Mononuclear cell (primary cell): Measurements from ENCODE around the gene SLC48A1. TPM values are rescaled to one million over a fixed set of nuclear protein-coding genes. Genes with fewer than 3 reads are reported as not detected.

Experiments used
- H3K27me3 ChIP-seq: 2 replicates; pipeline ENCODE4 v1.6.0; 2011; ENCODE audit warnings: low read length, control low read depth; ENCODE audit not compliant: insufficient read depth
- H3K4me1 ChIP-seq: 2 replicates; pipeline ENCODE4 v1.5.1; 2011; ENCODE audit warnings: mild to moderate bottlenecking, low read length, control low read depth; ENCODE audit not compliant: insufficient read depth
- H3K4me3 ChIP-seq: 2 replicates; pipeline ENCODE4 v1.5.1; 2011; ENCODE audit warnings: mild to moderate bottlenecking, low read length, moderate library complexity
- H3K9me3 ChIP-seq: 2 replicates; pipeline ENCODE4 v1.5.1; 2011; ENCODE audit warnings: low read depth, mild to moderate bottlenecking, control low read depth, low read length
- total RNA-seq: library from RNA; depleted of rRNA; stranded (reverse); fragments of >200 nt; gene quantifications from one replicate; pipeline ENCODE4 v1.2.3, GENCODE V29; 2012

Gene SLC48A1
- total RNA-seq, 1 donor = 3.8 TPM

GRCh38 chr12:47762850-47763465 is 10.1 kb upstream of the SLC48A1 start:
- H3K4me3 ChIP-seq = no peak overlapping the region

GRCh38 chr12:47763481-47764346 is 9.3 kb upstream of the SLC48A1 start:
- Histone ChIP-seq H3K4me1 (peaks cover 18% of the 10 kb centered on the region), H3K9me3 (no peaks in the 10 kb centered on the region), H3K27me3 (no peaks in the 10 kb centered on the region), H3K4me3 (no peak overlapping the region)

More at GRCh38 chr12:47762850-47763465, 10.1 kb upstream of the SLC48A1 start:
- Histone ChIP-seq H3K9me3 (no peaks in the 10 kb centered on the region), H3K4me1 (peaks cover 25% of the 10 kb centered on the region), H3K27me3 (no peaks in the 10 kb centered on the region)

GRCh38 chr12:47766502-47767215 is 6.4 kb upstream of the SLC48A1 start:
- Histone ChIP-seq H3K4me1 (peaks cover 17% of the 10 kb centered on the region), H3K4me3 (no peak overlapping the region), H3K9me3 (no peaks in the 10 kb centered on the region), H3K27me3 (no peaks in the 10 kb centered on the region)

- no peaks in the 10 kb centered on the region for H3K27me3 ChIP-seq
- H3K9me3 ChIP-seq = no peaks in the 10 kb centered on the region
- H3K4me1 ChIP-seq = peaks cover 17% of the 10 kb centered on the region
- no peak overlapping the region for H3K4me3 ChIP-seq
These were observed 5.8 kb upstream of the SLC48A1 start for GRCh38 chr12:47767216-47767724.

GRCh38 chr12:47768323-47768811 is 4.7 kb upstream of the SLC48A1 start:
- Histone ChIP-seq H3K4me3 (no peak overlapping the region), H3K27me3 (no peaks in the 10 kb centered on the region), H3K4me1 (peaks cover 22% of the 10 kb centered on the region), H3K9me3 (no peaks in the 10 kb centered on the region)

DNA sequence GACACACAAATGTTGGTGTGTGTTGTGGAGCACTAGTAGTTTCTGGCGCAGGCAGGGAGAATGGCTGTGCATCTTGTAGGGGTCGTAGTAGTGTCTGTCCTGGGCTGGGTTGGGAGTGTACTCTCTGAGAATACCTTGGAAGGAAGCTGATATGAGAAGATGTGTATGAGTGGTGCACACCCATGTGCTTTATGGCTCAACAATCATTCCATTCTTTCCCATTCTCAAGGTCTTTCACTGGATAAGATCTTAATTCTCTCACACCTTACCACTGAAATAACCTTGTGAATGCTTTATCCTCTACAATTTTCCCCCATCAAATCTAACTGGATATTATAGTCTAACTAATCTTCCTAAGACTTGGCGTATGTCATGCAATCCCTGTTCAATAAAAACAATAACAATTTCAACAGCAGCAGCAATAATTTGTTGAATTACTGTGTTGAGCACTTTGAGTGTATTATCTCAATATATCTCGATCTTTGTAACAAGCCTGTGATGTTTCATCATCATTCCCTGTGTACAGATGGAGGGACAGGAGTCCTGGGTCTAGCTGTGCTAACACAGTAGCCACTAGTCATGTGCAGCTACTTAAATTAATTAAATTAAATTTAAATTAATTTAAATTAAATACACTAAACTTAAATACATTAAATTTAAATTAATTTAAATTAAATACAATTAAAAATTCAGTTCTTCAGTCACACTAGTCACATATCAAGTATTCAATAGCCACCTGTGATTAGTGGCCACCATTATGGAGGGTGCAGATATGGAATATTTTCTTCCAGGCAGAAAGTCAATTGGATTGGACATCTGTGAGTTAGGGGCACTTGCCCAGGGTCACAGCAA is 3.6 kb upstream of the SLC48A1 start:
- no peaks in the 10 kb centered on the region for H3K27me3 ChIP-seq
- H3K4me1 ChIP-seq = peaks cover 31% of the 10 kb centered on the region
- H3K4me3 ChIP-seq = no peak overlapping the region
- H3K9me3 ChIP-seq = no peaks in the 10 kb centered on the region

GRCh38 chr12:47770086-47770726 is 2.8 kb upstream of the SLC48A1 start:
- no peaks in the 10 kb centered on the region for H3K27me3 ChIP-seq
- H3K4me3 ChIP-seq = no peak overlapping the region
- no peaks in the 10 kb centered on the region for H3K9me3 ChIP-seq
- H3K4me1 ChIP-seq = peaks cover 38% of the 10 kb centered on the region

DNA sequence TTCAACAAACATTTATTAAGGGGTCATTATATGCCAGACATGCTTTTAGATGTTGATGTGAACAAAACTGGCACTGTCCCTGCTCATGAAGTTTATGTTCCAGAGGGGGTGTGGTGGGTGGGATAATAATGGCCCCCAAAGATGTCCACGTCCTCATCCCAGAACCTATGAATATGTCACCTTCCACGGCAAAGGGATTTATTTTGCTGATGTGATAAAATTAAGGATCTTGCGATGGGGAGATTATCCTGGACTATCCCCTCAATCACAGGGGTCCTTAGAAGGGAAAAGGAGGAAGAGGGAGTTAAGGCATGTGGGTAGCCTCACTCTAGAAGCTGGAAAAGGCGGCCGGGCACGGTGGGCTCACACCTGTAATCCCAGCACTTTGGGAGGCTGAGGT is 1.7 kb upstream of the SLC48A1 start:
- Histone ChIP-seq H3K27me3 (no peaks in the 10 kb centered on the region), H3K9me3 (no peaks in the 10 kb centered on the region), H3K4me3 (no peak overlapping the region), H3K4me1 (peaks cover 46% of the 10 kb centered on the region)

DNA sequence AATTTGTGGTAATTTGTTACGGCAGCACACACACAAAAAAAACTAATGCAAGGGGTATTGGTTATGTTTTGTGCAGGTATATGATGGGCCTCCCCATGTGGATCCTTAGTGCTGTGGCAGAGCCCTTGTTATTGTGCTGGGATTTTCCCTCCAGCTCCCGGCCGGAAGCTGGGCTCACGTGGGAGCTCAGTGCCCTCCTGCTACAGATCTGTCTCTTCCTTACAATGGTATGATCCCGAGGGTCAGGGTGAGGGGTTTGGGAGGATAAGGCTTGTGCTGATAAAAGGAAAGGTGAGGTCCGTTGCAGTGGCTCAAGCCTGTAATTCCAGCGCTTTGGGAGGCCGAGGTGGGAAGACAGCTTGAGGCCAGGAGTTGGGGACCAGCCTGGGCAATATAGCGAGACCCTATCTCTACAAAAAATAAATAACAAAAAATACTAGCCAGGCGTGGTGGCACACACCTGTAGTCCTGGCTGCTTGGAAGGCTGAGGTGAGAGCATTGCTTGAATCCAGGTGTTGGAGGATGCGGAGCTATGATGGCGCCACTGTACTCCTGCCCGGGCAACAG is 861 bp upstream of the SLC48A1 start:
- Histone ChIP-seq H3K4me1 (peaks cover 50% of the 10 kb centered on the region), H3K27me3 (no peaks in the 10 kb centered on the region), H3K4me3 (no peak overlapping the region), H3K9me3 (no peaks in the 10 kb centered on the region)

DNA sequence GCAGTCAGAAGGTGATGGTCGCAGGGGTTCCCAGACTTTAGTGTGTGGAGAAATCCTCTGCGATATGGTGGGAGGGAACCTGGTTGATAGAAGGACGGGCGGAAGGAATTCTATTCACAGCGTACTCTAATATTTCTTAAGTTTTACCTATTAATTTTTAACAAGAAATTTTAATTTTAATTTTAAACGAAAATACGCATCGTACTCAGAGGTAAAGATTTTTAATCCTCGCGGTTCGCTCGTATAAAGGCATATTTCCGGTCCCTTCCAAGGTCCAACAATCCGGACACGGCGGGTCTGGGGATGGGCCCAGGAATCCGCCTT is 338 bp upstream of the SLC48A1 start:
- Histone ChIP-seq H3K27me3 (no peaks in the 10 kb centered on the region), H3K9me3 (no peaks in the 10 kb centered on the region), H3K4me3 (peak overlapping the region; percentile 57), H3K4me1 (peaks cover 55% of the 10 kb centered on the region)

DNA sequence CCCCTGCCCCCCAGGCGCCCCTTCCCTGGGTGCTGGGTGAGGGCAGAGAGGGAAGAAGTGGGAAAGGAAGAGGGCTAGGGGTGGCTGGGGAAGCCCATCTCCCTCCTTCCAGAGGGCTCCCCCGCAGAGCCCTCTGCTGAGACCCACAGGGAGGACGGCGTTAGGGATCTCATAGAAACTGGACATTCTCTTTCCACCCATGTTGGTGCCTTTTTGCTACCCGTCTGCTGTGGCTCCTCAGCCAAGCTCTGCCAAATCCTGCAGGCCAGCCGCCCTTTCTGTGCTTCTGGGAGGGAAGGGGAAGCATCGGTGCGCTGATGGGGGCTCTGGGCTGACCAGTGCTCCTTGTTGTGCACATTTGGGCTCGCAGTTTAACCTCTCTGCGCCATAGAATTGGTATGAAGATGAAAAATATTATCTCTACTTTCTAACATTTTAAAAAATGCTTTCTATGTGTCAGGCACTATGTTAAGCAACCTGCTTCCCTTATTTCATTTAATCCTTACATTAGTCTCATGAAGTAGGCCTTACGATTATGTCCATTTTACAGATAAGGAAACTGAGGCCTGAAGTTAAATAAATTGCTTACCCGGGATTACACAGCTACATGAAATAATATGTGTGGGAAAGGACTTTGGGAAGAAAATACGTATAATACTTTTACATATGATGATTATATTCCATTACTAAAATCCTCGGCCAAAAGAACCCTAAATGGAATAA is 981 bp downstream of the SLC48A1 start:
- Histone ChIP-seq H3K9me3 (no peaks in the 10 kb centered on the region), H3K27me3 (no peaks in the 10 kb centered on the region), H3K4me3 (peak overlapping the region; percentile 57), H3K4me1 (peaks cover 64% of the 10 kb centered on the region)

DNA sequence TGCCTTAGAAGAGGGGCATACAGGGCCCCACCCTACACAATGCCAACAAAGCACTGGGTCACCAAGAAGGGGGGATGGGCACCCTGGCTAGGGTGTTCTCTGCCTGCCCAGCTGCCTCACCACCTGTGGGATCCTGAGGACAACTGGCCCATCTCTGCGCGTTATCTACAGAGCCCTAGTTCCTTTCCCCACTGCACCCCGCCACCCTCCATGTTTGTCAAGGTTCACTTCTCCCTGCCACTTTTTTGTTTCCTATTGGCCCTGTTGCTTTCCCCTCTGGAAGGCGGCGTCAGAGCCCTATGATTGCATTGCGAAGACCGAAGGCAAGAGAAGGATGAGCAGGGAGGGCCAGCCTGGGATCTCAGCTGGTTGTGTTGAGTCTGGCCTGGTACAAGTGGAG is 1.6 kb downstream of the SLC48A1 start:
- Histone ChIP-seq H3K4me1 (peaks cover 66% of the 10 kb centered on the region), H3K4me3 (no peak overlapping the region), H3K27me3 (no peaks in the 10 kb centered on the region), H3K9me3 (no peaks in the 10 kb centered on the region)

DNA sequence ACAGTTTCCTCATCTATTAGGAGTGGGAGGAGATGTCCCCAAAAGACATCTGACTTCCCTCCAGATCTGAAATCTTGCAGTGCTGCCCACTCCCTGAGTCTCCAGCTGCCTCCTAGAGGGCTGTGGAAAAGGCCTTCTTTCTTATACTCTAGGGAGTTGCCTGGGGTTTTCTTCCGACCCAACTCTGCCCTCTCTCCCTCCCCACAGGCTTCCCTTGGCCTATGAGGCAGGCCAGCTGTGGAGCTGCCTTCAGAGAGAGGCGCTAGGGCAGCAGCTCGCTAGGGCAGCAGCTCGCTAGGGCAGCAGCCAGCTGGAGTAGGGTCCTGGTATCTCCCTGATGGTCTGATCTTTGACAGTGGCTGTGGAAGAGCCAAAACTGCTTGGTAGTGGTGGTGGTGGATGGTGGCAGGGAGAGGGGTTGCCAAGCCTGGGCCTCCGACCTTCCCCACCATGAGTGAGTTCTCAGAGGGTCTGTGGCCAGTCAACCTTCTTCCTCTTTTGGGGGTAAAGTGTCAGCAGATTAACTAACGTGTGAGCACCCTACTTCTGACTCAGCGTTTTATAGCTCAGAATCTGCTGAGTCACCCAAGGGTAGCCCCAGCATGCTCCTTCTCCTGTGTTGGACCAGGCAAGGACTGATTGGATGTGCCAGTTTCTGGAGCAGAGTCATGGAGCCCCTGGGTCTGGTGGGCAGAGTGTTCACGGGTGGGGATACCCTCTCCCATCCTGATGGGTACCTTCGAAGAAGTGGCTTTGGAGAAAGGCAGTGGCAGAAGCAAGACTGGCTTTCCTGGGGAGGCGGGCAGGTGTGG is 2.3 kb downstream of the SLC48A1 start:
- no peaks in the 10 kb centered on the region for H3K27me3 ChIP-seq
- H3K9me3 ChIP-seq = no peaks in the 10 kb centered on the region
- H3K4me1 ChIP-seq = peaks cover 60% of the 10 kb centered on the region
- no peak overlapping the region for H3K4me3 ChIP-seq
